ENCODE results near the gene SEC31B.

Gene SEC31B

DNA sequence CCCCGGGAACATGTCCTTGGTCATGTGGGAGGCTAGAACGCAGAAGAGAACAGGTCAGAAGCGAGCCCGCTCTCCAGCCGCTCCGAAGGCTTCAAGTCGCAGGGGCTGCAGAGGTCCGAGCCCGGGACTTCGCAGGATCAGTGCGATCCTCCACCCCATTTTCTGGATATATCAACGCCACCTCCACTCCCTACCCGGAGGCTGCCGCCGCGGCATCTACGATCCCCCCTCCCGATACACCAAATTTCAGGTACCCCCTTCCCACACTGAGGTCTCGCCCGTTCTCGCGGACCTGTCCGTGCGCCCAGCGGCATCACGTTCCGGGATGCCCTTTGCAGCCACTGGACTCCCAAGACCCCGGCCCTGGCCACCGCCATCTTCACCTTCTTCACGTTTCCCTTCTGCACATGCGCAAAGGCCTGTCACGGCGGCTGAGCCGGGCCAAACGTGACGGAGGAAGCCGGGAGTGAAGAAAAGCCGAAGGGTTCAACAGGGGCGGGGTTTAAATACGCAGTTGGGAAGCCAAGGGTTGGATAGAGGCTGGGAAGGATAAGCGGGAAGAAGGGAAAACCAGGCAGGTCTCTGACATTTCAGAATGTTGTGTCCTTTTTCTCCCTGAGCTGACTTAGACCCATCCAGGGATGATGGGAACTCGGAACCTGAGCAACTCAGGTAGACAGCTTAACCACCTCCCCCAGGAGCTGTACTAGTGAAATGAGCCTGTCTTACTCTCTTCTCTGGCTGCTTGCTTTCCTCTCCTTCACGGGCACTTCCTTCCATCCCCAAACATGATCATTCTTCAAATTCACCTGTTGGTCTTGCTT, 10.0 kb upstream of the SEC31B start, which contains the start of gene NDUFB8:
NDUFB8 (minus strand) TSS at position 397 of the 824 bp plus-strand sequence; CDS start at position 377, 20 bp downstream.
- peak; percentile 75 for DNase-seq (ENCODE audit: low read depth, low spot score)

- DNase-seq (ENCODE audit: low read depth, low spot score): no peak
Measured at GRCh38 chr10:100528921-100529474, 9.3 kb upstream of the SEC31B start.

GRCh38 chr10:100528123-100528886, 8.6 kb upstream of the SEC31B start:
- no peak for DNase-seq (ENCODE audit: low read depth, low spot score)

DNA sequence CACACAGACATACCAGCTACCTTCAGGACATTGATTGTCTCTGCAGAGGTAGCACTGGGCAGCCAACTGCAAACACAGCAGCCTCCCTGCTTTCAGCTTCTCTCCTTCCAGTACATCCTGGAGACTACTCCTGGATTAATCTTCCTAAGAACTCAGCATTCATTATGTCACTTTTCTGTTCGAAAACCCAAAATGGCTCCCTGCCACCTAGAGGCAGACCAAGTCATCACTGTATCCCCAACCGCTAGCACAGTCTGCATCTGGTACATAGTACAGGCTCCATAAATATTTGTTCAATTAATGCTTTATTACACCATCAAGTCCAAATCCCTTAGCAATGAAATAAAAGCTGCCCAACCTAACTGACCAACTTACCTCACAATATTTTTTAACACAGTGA, 5.0 kb upstream of the SEC31B start:
- no peak for DNase-seq (ENCODE audit: low read depth, low spot score)

- DNase-seq (ENCODE audit: low read depth, low spot score): no peak
Measured at GRCh38 chr10:100524206-100524605, 4.5 kb upstream of the SEC31B start.

GRCh38 chr10:100522945-100523344, 3.3 kb upstream of the SEC31B start:
- no peak for DNase-seq (ENCODE audit: low read depth, low spot score)

DNA sequence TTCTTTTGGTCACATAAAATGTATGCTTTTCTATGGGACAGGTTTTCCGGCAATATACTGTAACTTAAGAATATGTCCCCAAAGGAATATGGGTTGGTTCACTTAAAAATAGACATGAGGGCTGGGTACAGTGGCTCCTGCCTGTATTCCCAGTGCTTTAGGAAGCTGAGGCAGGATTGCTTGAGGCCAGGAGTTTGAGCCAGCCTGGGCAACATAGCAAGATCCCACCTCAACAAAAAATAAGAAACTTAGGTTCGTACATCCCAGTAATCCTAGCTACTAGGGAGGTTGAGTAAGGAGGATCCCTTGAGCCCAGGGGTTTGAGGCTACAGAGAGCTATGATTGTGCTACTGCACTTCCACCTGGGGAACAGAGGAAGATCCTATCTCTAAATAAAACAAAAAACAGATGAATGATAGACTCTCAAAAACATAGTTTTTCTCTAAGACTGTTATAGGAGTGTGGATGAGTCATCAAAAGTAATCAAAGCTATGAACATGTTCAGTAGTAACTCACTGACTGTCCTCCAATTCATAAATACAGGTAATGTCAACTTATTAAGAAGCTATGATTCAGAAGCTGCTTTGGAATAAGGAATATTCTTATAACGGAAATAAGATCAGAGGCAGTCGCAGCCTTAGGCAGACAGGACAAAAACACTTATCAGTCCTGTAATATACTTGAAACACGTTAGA, 2.6 kb upstream of the SEC31B start:
- no peak for DNase-seq (ENCODE audit: low read depth, low spot score)

- no peak for DNase-seq (ENCODE audit: low read depth, low spot score)
Measured at GRCh38 chr10:100520811-100521210, 1.1 kb upstream of the SEC31B start.

DNA sequence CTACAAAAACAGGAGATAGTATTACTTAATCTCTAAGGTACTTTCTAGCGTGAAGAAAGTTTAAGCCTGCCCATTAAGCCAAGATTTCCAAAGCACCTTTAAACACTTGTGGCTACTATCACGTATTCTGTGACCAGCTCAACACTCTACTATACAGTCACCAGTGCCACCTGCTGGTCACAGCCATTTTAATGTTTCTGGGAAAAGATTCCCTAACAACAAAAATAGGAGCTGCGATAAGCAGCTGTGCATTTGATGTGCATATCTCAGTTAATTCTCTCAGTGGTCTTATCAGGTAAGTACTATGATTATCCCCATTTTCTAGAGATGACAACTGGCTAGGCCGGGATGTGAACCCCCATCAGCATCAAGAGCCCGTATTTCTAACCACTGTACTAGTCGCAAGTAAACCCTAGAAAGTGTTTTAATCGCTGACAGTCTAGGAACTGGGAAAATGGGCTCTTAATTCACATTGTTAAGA, 860 bp downstream of the SEC31B start:
- DNase-seq (ENCODE audit: low read depth, low spot score): peak; percentile 40

GRCh38 chr10:100516847-100517246, 2.8 kb downstream of the SEC31B start:
- DNase-seq (ENCODE audit: low read depth, low spot score): no peak

GRCh38 chr10:100515612-100516011, 4.0 kb downstream of the SEC31B start:
- no peak for DNase-seq (ENCODE audit: low read depth, low spot score)

DNA sequence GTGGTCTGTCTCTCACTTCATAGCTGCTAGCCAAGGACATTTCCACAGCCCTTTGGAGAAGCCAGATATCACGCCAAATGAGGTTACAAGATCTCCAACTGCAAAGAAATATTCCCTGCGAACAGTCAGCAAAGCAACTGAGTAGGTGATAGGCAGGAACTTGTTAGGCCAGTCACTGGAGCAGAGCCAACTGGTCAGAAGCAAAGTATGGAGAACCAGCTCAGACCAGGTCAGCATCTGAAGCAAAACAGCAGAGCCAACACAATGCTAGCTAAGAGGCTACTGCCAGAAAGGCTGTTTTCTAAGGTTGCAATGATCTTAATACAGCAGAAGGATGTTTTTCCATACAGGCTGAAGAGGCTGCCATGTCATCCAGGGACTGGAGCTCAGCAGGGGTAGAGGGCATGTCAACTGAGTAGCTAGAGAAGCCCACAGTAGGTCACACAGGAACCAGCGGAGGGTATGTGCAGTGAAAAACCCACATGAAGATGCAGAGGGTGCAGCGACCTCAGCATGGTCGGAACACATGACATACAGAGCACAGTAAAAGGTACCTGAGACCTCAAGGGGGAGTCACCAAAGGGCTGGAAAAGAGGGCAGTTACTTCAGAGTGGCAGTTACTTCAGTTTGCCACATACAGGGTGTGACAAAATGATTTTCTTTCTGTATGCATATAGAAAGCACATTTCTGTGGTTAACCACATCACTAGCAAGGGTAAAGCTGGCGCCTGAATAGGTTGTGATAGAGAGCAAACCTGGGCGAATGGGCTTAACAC, 8.9 kb downstream of the SEC31B start:
- DNase-seq (ENCODE audit: low read depth, low spot score): peak; percentile 33

DNA sequence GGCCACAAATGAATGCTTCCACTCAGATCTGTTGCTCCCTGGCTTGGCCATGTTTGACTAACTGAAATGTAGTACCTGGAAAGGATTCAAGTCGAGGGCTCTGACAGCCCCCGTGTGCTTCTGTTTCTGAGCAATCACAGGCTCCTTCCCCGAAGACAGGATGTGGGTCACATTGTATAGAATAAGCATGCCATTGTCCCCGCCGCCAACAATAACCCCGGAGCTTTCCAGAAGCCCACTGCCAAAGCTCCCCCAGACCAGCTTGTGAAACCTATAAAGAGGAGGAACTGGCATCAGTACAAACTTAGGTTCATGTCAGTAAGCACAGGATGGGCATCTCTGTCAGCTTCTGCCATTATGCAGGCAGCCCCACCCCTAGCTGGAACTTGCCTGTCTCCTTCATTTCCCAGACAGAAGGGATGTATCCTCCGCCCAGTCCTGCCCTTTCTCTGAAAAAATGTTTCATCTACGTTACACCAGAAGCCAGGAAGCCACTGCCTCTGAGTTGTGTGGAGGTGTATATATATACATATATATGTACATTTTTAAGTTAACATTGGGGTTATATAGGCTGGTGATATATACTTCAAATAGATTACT, 10.3 kb downstream of the SEC31B start:
- peak; percentile 26 for DNase-seq (ENCODE audit: low read depth, low spot score)

GRCh38 chr10:100508691-100509150, 10.9 kb downstream of the SEC31B start:
- DNase-seq (ENCODE audit: low read depth, low spot score): peak; percentile 19

GRCh38 chr10:100508266-100508665, 11.4 kb downstream of the SEC31B start:
- no peak for DNase-seq (ENCODE audit: low read depth, low spot score)

GRCh38 chr10:100507357-100507732, 12.3 kb downstream of the SEC31B start:
- DNase-seq (ENCODE audit: low read depth, low spot score): no peak

- no peak for DNase-seq (ENCODE audit: low read depth, low spot score)
Measured at GRCh38 chr10:100506596-100507356, 12.9 kb downstream of the SEC31B start.

DNA sequence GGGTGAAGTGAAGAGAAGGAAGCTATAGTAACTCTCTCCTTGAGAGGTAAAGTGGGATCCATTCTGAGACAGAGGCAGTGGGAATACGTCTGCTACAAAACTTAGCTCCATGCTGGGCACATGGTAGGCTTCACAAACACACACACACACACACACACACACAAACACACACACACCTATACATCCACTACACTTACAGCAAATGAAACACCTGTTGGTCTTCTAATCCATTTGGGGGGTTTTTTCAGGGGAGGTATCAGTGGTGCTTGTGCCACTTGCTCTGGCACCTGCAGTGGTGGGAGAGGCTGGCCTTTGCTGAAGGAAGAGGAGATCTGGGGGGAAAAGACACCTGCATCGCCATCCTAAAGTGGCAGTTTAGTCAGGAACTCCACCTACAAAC, 14.5 kb downstream of the SEC31B start:
- no peak for DNase-seq (ENCODE audit: low read depth, low spot score)

DNA sequence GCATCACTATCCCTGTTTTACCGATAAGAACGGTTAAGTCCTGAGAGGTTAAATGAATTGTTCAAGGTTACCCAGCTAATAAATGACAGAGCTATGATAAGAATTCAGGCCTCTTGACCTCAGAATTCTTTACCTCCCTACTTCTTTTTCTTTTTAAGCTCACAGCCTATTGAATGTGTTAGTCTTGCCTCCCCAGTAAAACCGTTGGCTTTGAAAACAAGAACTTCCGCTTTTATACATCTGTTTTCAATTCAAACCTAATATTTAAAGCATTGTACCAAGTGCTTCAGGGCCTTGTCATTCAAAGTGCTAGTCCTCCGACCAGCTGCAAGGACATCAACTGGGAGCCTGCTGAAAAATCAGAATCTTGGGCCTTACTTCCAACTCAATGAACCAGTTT, 15.6 kb downstream of the SEC31B start:
- DNase-seq (ENCODE audit: low read depth, low spot score): no peak
